ENCODE data around the gene OR2T27.
"Not testable (repeated sequence)": the region's sequence is repeated elsewhere in the genome, so short reads cannot be mapped to it uniquely, and the experiment has no call there.

The OR2T27 gene

DNA sequence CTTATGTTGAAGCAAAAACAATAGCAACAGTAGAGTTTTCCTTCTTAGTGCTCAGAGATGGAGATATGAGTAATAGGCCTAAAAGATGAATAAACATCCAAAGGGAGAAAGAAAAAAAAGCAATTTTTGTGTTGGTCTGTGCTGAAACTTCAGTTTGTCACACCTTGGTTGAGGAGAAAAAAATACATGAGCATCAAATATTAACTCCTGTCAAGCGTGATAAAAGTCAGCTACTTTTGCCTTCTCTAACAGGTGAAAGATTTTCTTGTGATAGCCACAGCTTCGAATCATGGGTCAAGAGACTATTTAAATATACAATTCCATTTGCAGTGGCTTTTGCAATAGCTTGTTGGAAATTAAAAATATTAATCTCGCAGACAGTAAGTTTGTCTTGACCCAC is 14.4 kb downstream of the OR2T27 start:
- DNase-seq = not testable (repeated sequence)

DNA sequence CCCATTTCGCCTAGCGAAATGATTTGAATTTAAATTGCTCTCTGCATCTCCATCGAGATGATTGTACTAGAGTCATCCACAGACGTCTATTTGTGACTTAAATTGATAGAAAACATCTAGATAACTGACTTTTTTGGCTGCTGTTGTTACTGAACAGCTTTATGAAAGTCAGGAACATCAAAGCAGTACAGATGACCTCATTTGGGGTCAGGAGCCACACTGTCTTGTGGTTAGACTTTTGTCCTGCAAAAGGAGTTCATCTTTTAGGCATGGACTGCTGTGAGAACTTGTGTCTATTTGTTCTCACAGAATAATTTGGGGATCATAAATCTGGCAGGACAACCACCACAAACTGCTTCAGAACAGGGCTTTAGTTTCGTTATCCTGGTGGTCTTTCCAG is 15.7 kb downstream of the OR2T27 start:
- DNase-seq = not testable (repeated sequence)

DNA sequence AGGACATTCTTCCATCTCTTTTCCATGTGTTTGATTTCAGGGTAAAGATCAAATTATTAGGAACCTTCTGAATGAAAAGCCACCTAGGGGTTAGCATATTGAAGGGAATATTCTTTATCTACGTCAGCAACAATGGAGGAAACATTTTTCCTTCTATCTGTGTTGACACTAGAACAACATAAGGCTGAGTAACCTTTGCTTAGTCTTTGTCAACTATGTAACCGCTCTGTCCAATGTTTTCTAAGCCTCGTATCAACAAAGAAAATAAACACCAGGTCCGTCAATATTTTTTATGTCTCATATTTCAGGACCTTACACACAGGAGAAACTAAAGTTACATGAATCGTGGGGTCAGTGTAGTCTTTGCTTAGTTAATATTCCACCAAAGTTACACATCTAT is 18.7 kb downstream of the OR2T27 start:
- DNase-seq = not testable (repeated sequence)

DNA sequence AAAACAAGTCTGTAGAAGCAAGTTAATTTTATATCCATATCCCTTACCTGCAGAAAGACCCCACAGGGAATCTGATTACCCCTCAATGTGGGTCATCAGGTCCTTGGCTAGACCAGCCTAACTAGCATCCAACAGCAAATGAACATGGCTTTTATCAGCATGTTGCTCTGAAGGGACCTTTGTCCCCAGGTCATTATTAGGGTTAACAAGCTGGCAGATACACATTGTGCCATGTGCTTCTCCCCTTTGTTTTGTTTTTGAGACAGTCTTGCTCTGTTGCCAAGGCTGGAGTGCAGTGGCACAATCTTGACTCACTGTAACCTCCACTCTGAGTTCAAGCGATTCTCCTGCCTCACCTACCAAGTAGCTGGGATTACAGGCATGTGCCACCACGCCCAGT is 20.3 kb downstream of the OR2T27 start, which contains the start of gene OR2T11:
Gene OR2T11, minus strand, starts transcription at position 101 of the 400 bp plus-strand sequence. CDS start 7,963 bp downstream, outside the sequence.
- not testable (repeated sequence) for DNase-seq

DNA sequence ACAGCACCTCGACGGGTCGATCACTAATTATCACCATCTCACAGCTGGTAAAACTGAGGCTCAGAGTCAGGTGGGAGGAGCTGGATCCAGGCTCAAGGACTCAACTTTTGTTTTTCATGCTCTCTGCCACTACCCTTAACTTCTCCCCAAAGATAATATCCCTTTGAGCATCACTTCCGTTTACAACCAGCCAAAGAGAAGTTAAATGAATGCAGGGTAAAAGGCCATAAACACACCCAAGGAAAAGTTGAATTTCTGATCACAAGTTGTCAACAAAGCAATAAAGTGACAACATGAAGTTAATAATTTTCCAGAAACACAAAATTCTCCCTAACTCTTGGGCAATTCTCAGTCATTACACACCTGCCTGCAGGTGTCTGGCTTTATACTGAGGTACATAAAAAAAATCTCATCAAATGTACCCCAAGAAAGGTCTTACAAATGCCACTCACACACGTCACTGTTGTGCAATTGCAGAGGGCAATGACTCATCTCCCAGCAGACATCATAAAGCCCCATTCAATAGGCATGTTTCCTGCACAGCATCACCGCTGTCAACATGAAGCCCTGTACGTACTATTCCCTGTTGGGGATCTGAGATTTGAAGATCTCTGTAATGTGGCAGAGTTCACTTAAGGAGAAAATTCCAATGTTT is 23.8 kb downstream of the OR2T27 start:
- no peak for DNase-seq

DNA sequence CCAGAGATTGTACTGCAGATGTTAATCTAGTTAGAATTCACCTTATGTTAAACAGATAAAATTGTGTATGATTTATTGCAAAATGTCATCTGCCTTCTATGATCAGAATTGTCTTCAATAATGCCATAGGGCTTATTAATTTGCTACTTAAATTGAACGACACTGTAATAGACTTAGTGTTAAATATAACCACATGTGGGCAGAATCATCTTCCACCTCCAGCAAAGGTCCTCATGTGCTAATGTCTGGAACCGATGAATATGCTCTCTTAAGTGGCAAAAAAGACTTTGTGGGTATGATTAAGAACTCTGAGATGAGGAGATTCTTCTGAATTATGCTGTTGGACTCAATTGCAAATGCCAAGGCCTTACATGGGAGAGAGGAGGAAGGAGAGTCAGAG is 24.8 kb downstream of the OR2T27 start:
- no peak for DNase-seq

DNA sequence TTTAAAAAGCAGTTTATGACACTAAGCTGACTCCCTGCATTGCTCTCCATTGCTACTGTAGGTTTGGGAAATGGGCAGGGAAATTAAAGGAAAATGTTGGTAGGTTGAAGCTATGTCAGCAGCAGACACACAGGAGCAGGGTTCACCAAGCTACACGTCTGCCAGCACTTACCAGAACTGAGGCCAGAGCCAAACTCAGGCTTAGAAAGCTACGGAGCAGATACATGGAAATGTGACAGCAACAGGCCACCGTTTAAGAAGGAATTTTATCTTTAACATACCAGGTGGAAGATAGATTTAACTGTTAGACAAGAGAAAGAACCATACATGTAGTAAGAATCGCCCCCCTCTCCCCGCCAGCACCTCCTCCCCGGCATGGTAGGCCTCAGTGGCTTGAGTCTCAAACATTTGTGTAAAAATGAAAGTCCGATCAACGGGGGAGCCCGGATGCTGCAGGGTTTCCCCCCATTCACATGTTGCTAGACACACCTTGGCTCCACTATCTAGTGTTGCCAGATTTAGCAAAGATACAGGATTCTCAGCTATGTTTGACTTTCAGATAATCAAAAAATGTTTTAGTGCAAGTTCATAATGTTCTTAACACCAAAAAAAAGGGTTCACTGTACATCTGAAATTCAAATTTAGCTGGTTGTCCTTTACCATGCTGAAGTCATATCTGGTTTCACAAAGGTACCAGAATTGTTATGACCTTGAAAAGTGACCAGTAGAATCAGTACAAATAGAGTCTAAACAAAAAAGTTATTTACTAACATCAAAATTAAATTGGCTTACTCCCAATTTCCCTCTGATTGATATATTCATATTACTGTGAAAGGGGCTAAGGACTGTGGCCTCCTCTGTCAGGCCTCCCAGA is 27.1 kb downstream of the OR2T27 start:
- DNase-seq = no peak

DNA sequence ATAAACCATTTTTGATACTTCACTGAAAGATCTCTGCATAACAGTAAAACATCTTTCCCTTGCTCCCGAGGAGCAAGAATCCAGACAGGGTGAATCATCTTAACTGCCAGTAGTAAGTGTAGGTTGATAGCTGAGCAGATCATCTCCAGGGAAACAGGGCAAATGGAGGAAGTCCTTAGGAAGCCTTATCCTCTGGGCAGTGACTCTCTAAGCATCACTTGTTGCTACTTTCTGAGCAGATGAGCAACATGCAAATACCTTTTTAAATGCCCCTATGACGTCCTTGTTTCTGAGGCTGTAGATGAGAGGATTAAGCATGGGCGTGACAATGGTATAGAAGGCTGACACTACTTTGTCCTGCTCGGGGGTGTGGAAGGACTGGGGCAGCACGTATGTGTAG is 29.4 kb downstream of the OR2T27 start:
- DNase-seq = no peak

DNA sequence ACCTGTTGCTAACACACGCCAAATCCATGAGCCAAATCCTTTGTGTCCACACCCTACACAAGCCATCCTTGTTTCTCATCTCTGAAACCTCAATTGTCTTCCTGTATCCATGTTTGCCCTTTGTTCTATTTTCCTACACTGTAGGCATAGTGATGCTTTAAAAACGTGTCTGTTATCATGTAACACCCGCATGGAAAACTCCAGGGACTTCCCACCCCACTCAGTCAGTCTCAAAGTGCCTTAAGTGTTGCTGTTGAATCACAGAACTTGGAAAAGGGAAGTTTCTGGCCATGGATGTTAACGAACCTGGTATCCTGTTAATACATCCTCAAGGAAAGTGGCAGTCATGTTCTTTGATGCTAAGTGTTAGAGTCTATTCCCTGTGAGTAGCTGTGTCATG is 30.2 kb downstream of the OR2T27 start:
- no peak for DNase-seq

DNA sequence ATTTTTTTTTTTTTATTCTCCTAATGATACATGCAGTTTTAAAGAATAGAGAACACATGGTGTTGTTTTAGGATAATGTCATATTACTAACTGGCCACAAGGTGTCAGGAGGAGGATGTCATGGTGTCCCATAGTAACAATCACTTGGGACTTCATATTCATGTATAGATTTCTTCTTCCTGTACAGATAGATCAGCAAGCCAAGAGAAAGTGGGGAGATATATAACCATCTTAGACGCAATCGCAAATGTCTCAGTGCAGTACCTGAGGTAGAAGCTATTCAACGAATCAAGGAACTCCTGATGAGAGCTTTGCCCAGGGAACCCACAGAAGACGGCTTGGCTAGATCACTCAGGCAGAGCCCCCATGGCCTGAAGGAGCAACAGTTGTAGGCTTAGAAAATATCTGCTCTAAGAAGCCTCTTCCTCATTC is 32.7 kb downstream of the OR2T27 start:
- peak; percentile 16 for DNase-seq

DNA sequence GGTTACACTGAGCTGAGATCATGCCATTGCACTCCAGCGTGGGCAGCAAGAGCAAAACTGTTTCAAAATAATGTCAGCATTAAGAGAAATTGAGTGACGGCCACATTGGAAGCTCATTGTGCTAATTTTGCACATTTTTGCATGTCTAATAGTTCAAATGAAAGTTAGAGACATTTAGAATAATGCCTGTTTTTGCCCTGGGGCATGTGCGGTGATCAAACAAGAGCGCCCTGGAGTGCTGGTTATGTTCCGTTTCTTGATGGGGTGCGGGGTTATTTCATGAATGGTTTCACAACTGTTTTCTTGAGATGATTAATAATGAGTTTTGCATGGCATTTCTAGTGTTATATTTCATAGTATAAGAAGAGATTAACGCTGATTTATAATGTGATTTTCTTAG is 33.6 kb downstream of the OR2T27 start:
- DNase-seq = no peak

DNA sequence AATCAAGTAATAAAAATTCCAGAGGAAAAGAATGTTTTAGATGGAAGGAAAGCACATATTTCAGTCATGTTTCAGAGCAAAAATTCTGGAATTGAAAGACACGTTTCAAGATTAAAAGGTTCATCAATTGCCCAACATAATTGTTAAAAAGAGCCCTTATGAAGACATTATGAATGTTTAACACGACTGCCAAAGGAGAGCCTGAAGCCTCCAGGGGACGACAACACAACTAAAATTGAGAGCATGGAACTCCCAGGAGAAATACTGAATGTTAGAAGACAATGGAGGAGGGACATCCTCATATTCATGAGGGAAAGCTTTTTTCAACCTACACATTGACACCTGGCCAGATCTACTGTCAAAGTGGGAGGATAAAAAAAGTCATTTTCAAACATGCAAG is 36.5 kb downstream of the OR2T27 start:
- peak; percentile 1 for DNase-seq

DNA sequence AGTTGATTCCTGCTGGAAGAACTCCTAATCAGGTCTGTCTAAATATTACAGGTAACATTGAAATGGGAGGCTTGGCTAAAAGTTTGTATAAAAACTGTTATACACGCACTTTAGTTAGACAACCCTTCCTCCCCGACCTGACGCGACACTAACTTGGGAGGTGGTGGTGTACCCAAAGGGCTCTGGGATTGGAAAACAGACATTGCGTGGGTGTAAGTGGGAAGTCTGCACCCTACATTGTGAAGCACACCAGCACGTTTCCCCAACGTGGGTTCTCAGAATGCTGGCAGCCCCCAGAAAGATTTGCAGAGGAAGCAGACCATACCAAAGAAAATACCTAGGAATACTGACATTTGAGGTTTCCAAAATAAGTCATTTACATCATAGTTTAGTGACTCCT is 37.2 kb downstream of the OR2T27 start:
- DNase-seq = no peak

DNA sequence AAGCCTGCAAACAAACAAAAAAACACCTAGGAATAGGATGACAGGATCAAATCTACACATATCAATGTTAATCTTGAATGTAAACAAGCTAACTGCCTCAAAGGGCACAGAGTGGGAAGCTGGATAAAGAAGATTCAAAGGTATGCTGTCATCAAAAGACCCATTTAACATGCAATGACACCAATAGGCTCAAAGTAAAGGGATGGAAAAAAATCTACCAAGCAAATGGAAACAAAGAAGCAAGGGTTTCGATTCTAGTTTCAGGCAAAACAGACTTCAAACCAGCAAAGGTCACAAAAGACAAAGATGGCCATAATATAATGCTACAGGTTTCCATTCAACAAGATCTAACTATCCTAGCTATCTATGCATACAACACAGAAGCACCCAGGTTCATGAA is 41.6 kb downstream of the OR2T27 start:
- DNase-seq = no peak

DNA sequence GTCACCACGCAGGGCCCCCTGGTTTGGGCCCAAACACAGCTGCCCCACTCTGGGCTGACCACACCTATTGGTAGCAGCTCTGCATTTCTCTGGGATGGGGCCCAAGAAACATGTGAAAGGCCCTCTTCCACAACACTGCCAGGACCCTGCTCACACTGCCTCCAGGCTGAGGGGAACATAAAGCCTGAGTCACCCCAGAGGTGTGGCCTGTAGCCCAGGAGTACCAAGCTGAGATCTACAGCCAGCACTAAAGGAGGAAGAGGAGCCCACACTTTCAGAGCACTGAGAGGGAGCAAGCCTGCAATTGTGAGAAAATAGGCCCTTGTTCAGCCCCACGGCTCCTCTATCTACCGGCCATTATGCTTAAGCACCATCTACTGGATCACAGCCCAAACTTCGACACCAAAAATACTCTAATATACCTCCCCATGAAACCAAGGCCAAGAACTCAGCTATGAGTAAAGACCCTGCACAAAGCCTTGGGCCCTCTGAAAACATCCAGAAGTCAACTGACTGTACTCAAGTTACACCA is 43.4 kb downstream of the OR2T27 start:
- DNase-seq = no peak

DNA sequence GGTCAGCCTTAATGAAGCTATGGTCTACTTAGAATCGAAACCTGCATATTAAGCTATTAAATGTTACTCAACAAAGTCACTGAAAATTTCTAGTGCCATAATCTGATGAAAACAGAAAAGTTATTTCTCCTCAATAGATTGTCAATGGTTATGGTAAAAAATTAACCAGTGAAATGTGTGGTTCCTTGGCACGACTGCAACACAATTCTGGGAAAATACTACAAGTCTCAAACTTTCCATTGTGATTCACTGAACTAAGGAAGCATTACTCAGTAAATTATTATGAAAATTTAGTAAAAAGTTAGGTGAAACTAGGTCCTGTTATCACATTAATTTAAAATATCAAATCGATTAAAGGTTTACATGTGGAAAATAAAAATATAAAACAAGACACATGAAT is 45.0 kb downstream of the OR2T27 start:
- DNase-seq = no peak

All from central memory CD4-positive, alpha-beta T cell (primary cell).